ENCODE data around the gene GON7. TPM values are rescaled to one million over a fixed set of nuclear protein-coding genes. Genes with fewer than 3 reads are reported as not detected.

GON7 gene
- total and polyA plus RNA-seq, 2 of the 8 experiments (the other 6 are each of a cell fraction or from before 2014, with no cell fraction given), result 3.8 to 9.9 TPM

GRCh38 chr14:93184391-93185348 is 22.2 kb downstream of the GON7 start, which contains the start of the genes LYSET and MOAP1 (continued):
- peak; percentile 79 for TF ChIP-seq EGR1 (IDR thresholded peaks at IDR 0.05; ENCODE audit: borderline replicate concordance, low read depth, low read length)
